IMR-90 (cell line): ENCODE data around the gene KCNJ2. TPM values are rescaled to one million over a fixed set of nuclear protein-coding genes. Genes with fewer than 3 reads are reported as not detected.
A peak's percentile ranks its signal among the peaks of the same experiment; 100 is the strongest.

Experiments used
- ATAC-seq: fragments of 200-7000 bp; cut with Tn5 transposase; 2 replicates; pipeline ENCODE4 v1.9.1; 2020; ENCODE audit warnings: low read depth, mild to moderate bottlenecking, moderate library complexity
- BruUV-seq: library from RNA; stranded (reverse); fragments of 400-500 nt; replicated peaks from 2 replicates; lab custom pipeline; 2021; lab: Mats Ljungman, UMichigan
- CTCF ChIA-PET: fragments of 300-600 bp; formaldehyde crosslinking; extraction: SDS; loops from one replicate; lab custom pipeline; 2021; ENCODE audit warnings: antibody characterized with exemption; lab: Yijun Ruan, JAX
- POLR2A ChIA-PET: fragments of 300-600 bp; sonication (Branson Sonifier 250); formaldehyde crosslinking; loops from one replicate; lab custom pipeline; 2022; ENCODE audit warnings: antibody characterized with exemption; ENCODE audit not compliant: unreplicated experiment; lab: Charles Lee
- DNase-seq: peaks from one replicate; pipeline ENCODE4 v3.0.0; 2013
- H2AFZ ChIP-seq: replicated peaks from 2 replicates; pipeline ENCODE3; 2013; ENCODE audit warnings: low read length, mild to moderate bottlenecking; ENCODE audit not compliant: poor library complexity
- H2AK5ac ChIP-seq: 2 replicates; pipeline ENCODE4 v1.6.1; 2013; ENCODE audit warnings: low read depth, low read length, inconsistent platforms
- H2AK9ac ChIP-seq: replicated peaks from 2 replicates; pipeline ENCODE3; 2013; ENCODE audit warnings: mild to moderate bottlenecking, low read depth, low read length, moderate library complexity; ENCODE audit not compliant: poor library complexity
- H2BK120ac ChIP-seq: 2 replicates; pipeline ENCODE4 v1.6.1; 2013; ENCODE audit warnings: low read depth, low read length, inconsistent platforms
- H2BK15ac ChIP-seq: 3 replicates; pipeline ENCODE4 v1.6.1; 2013; ENCODE audit warnings: low read depth, low read length, inconsistent platforms
- H2BK20ac ChIP-seq: 2 replicates; pipeline ENCODE4 v1.6.1; 2013; ENCODE audit warnings: low read depth, mild to moderate bottlenecking, inconsistent platforms, low read length, moderate library complexity
- H2BK5ac ChIP-seq: 2 replicates; pipeline ENCODE4 v1.6.1; 2013; ENCODE audit warnings: mild to moderate bottlenecking, low read depth, low read length, inconsistent platforms; ENCODE audit not compliant: poor library complexity, severe bottlenecking
- H3K14ac ChIP-seq: replicated peaks from 2 replicates; pipeline ENCODE4 v1.6.1; 2013; ENCODE audit warnings: low read depth, low read length, inconsistent platforms
- H3K18ac ChIP-seq: 2 replicates; pipeline ENCODE4 v1.6.1; 2013; ENCODE audit warnings: low read depth, low read length, control low read depth
- H3K23ac ChIP-seq: 2 replicates; pipeline ENCODE4 v1.6.1; 2013; ENCODE audit warnings: low read depth, low read length, inconsistent platforms
- H3K27ac ChIP-seq: 2 replicates; pipeline ENCODE4 v1.5.1; 2013; ENCODE audit warnings: mild to moderate bottlenecking, control low read depth, low read length; ENCODE audit not compliant: insufficient read depth
- H3K27me3 ChIP-seq: 2 replicates; pipeline ENCODE4 v1.6.1; 2013; ENCODE audit warnings: low read length; ENCODE audit not compliant: control insufficient read depth, insufficient read depth
- H3K36me3 ChIP-seq: 2 replicates; pipeline ENCODE4 v1.6.1; 2013; ENCODE audit warnings: low read length, mixed read lengths; ENCODE audit not compliant: control insufficient read depth, insufficient read depth
- H3K4ac ChIP-seq: 2 replicates; pipeline ENCODE4 v1.6.1; 2013; ENCODE audit warnings: low read depth, low read length, inconsistent platforms
- H3K4me1 ChIP-seq: 2 replicates; pipeline ENCODE4 v1.6.1; 2013; ENCODE audit warnings: low read length, mixed read lengths; ENCODE audit not compliant: control insufficient read depth, insufficient read depth
- H3K4me2 ChIP-seq: 2 replicates; pipeline ENCODE4 v1.6.1; 2013; ENCODE audit warnings: low read depth, mild to moderate bottlenecking, control low read depth, low read length, moderate library complexity
- H3K4me3 ChIP-seq: 2 replicates; pipeline ENCODE4 v1.5.1; 2013; ENCODE audit warnings: low read depth, mild to moderate bottlenecking, control low read depth, low read length, moderate library complexity; ENCODE audit not compliant: insufficient read depth
- H3K56ac ChIP-seq: 2 replicates; pipeline ENCODE4 v1.6.1; 2013; ENCODE audit warnings: low read length, inconsistent platforms; ENCODE audit not compliant: insufficient read depth; ENCODE audit errors: extremely low read depth
- H3K79me1 ChIP-seq, 2 experiments: 2 replicates each; pipeline ENCODE4 v1.6.1; 2013; ENCODE audit warnings: low read length in 2 of 2, inconsistent platforms in 1 of 2, low read depth in 1 of 2
- H3K9ac ChIP-seq: 2 replicates; pipeline ENCODE4 v1.6.1; 2013; ENCODE audit warnings: low read depth, low read length, control low read depth
- H3K9me1 ChIP-seq: 2 replicates; pipeline ENCODE4 v1.6.1; 2013; ENCODE audit warnings: low read length, inconsistent platforms; ENCODE audit not compliant: insufficient read depth
- H3K9me3 ChIP-seq: 2 replicates; pipeline ENCODE4 v1.6.1; 2013; ENCODE audit warnings: low read length; ENCODE audit not compliant: control insufficient read depth, insufficient read depth
- H4K20me1 ChIP-seq: 2 replicates; pipeline ENCODE4 v1.6.1; 2013; ENCODE audit warnings: low read length, inconsistent platforms; ENCODE audit not compliant: insufficient read depth
- H4K5ac ChIP-seq: 2 replicates; pipeline ENCODE4 v1.6.1; 2013; ENCODE audit warnings: mild to moderate bottlenecking, low read depth, low read length, control low read depth
- H4K8ac ChIP-seq, 2 experiments: 2 replicates each; pipeline ENCODE4 v1.6.1; 2013; ENCODE audit warnings: low read depth in 2 of 2, low read length in 2 of 2, control low read depth in 1 of 2, inconsistent platforms in 1 of 2
- H4K91ac ChIP-seq: 2 replicates; pipeline ENCODE4 v1.6.1; 2013; ENCODE audit warnings: low read depth, low read length, inconsistent platforms; ENCODE audit not compliant: insufficient read depth
- BHLHE40 ChIP-seq: fragments of 150-350 bp; IDR thresholded peaks from 2 replicates; pipeline ENCODE4 v1.6.1; 2016; ENCODE audit warnings: mild to moderate bottlenecking, low read depth, low read length
- USF2 ChIP-seq: fragments of 150-350 bp; IDR thresholded peaks from 2 replicates; pipeline ENCODE4 v1.6.1; 2017; ENCODE audit warnings: mild to moderate bottlenecking, antibody characterized with exemption, low read length, low read depth
- WGBS, 2 experiments: methylation state at CpG; one replicate each; pipeline versions ENCODE4 v1.1.5 to v1.1.7; 2013; ENCODE audit warnings: missing lambda C conversion rate in 2 of 2; ENCODE audit not compliant: insufficient read length in 1 of 2; ENCODE audit errors: extremely low coverage in 2 of 2; 5-methylcytosine and 5-hydroxymethylcytosine counted together
- dilution Hi-C: fragments of 300-500 bp; cut with HindIII; formaldehyde crosslinking; loops from one replicate; pipeline ENCODE4 v1.14.3; 2018; ENCODE audit warnings: low sequenced_read_pairs; ENCODE audit not compliant: unreplicated experiment
- in situ Hi-C: fragments of 300-500 bp; cut with MboI; formaldehyde crosslinking; loops from 3 replicates; pipeline ENCODE4 v1.14.3; 2019; ENCODE audit warnings: low sequenced_read_pairs, inconsistent platforms, mixed read lengths
- intact Hi-C: fragments of 100-400 bp; cut with micrococcal nuclease; formaldehyde crosslinking; loops from 2 replicates; pipeline ENCODE4 v1.10.0; 2022
- polyA plus RNA-seq, 3 experiments: library from polyadenylated mRNA; depleted of rRNA; stranded (reverse); fragments of >200 nt; gene quantifications; 2 replicates each; pipeline ENCODE4 v1.2.3, GENCODE V29; 2012; ENCODE audit warnings: low replicate concordance in 1 of 3
- total RNA-seq: library from RNA; depleted of rRNA; stranded (reverse); fragments of >200 nt; gene quantifications from 2 replicates; pipeline ENCODE4 v1.2.3, GENCODE V29; 2012

Gene KCNJ2
- total and polyA plus RNA-seq, 2 of the 4 experiments (the other 2 are of a cell fraction) = 0.55 to 8.6 TPM

GRCh38 chr17:70139449-70139993 lies 29.8 kb upstream of the KCNJ2 start:
- no peak for ATAC-seq
- dilution Hi-C loops (no loop called here), in situ Hi-C loops (no loop called here)

More at GRCh38 chr17:70139449-70139993, 29.8 kb upstream of the KCNJ2 start:
- no peaks in the 10 kb centered on the region for H4K20me1 ChIP-seq
- TF ChIP-seq BHLHE40 = no peak
- no peak for TF ChIP-seq USF2
- WGBS, 2 experiments = no CpG with 5 or more reads among the region's 3 CpGs
- no peak overlapping the region for H3K56ac ChIP-seq
- peak overlapping the region; percentile 85; the same call in 1 of the 2 replicates for H3K18ac ChIP-seq
- H3K36me3 ChIP-seq = no peaks in the 10 kb centered on the region
- H2AK9ac ChIP-seq = no peak overlapping the region
- peak overlapping the region; percentile 31; the same call in 1 of the 2 replicates for H4K91ac ChIP-seq
- ChIA-PET CTCF (interaction anchor here (0.7 to 1.3 kb wide), 4 partner anchors 329 to 570 kb away, joined by 3 to 5 read pairs (median 4); no protein-coding TSS in a partner anchor), POLR2A (no interaction called here)
- no peaks in the 10 kb centered on the region for H3K27me3 ChIP-seq
- H3K27ac ChIP-seq = peak overlapping the region; percentile 79; the same call in 1 of the 2 replicates
- H2AK5ac ChIP-seq = no peak overlapping the region
- no TSS peak for BruUV-seq
- H3K79me1 ChIP-seq = no peaks in the 10 kb centered on the region
- peak overlapping the region; percentile 14; the same call in 1 of the 3 replicates for H2BK15ac ChIP-seq
- no peak for DNase-seq
- H3K4me2 ChIP-seq = no peak overlapping the region
- H4K8ac ChIP-seq = peak overlapping the region in 1 of 2 experiments; percentile 19; a peak in 1 of 4 replicates
- H3K4me3 ChIP-seq = no peak overlapping the region
- peaks cover 14% of the 10 kb centered on the region for H3K4me1 ChIP-seq
- H2BK20ac ChIP-seq = no peak overlapping the region; the same call in 1 of the 2 replicates
- no peak overlapping the region for H3K9ac ChIP-seq
- H3K4ac ChIP-seq = peak overlapping the region; percentile 29; the same call in 1 of the 2 replicates
- H2BK120ac ChIP-seq = peak overlapping the region; percentile 13; the same call in 1 of the 2 replicates
- H3K9me3 ChIP-seq = no peaks in the 10 kb centered on the region; the same call in 1 of the 2 replicates
- peak overlapping the region; percentile 10 for H2BK5ac ChIP-seq
- no peaks in the 10 kb centered on the region for H3K9me1 ChIP-seq
- no peak overlapping the region for H2AFZ ChIP-seq
- H4K5ac ChIP-seq = peak overlapping the region; percentile 72; the same call in 1 of the 2 replicates
- no peak overlapping the region for H3K14ac ChIP-seq
- no peak overlapping the region for H3K23ac ChIP-seq
- intact Hi-C loops = loop anchor here (2.0 to 5.0 kb wide), 4 partner anchors 172 to 565 kb away; no protein-coding TSS in a partner anchor
